ENCODE data around the gene BMPR1A. TPM values are rescaled to one million over a fixed set of nuclear protein-coding genes. Genes with fewer than 3 reads are reported as not detected.

Gene BMPR1A
- total and polyA plus RNA-seq, 2 of the 13 experiments (the other 11 are each of a cell fraction or from before 2014, with no cell fraction given), result 17.8 to 44.2 TPM

DNA sequence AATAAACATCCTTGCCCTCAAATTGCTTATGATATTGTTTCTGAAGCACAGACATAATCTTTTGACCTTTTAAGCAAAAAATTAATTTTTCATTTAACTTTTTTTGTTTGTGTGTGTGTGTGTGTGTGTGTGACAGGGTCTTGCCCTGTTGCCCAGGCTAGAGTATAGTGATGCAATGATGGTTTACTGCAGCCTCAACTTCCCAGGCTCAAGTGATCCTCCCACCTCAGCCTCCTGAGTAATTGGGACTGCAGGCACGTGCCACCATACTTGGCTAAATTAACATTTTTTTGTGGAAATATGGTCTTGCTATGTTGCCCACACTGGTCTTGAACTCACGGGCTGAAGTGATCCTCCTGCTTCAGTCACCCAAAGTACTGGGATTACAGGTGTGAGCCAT, 68.9 kb downstream of the BMPR1A start:
- FAIRE-seq, result no peak
- H3K79me2 ChIP-seq (ENCODE audit: insufficient read depth, low read length), result peaks cover 59% of the 10 kb centered on the region
- peaks cover 12% of the 10 kb centered on the region; the same call in 1 of the 2 replicates for H4K20me1 ChIP-seq (ENCODE audit: insufficient read depth, low read length)
- TF ChIP-seq, protein P1, sequence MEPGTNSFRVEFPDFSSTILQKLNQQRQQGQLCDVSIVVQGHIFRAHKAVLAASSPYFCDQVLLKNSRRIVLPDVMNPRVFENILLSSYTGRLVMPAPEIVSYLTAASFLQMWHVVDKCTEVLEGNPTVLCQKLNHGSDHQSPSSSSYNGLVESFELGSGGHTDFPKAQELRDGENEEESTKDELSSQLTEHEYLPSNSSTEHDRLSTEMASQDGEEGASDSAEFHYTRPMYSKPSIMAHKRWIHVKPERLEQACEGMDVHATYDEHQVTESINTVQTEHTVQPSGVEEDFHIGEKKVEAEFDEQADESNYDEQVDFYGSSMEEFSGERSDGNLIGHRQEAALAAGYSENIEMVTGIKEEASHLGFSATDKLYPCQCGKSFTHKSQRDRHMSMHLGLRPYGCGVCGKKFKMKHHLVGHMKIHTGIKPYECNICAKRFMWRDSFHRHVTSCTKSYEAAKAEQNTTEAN (CRISPR knock-in tag; conservative IDR thresholded peaks at IDR 0.05), result no peak
- TF ChIP-seq ZNF432 (CRISPR knock-in tag; IDR thresholded peaks at IDR 0.05; ENCODE audit: borderline replicate concordance) (no peak), RNF2 (conservative IDR thresholded peaks at IDR 0.05; ENCODE audit: low read depth) (no peak)
- TF ChIP-seq, protein P2, sequence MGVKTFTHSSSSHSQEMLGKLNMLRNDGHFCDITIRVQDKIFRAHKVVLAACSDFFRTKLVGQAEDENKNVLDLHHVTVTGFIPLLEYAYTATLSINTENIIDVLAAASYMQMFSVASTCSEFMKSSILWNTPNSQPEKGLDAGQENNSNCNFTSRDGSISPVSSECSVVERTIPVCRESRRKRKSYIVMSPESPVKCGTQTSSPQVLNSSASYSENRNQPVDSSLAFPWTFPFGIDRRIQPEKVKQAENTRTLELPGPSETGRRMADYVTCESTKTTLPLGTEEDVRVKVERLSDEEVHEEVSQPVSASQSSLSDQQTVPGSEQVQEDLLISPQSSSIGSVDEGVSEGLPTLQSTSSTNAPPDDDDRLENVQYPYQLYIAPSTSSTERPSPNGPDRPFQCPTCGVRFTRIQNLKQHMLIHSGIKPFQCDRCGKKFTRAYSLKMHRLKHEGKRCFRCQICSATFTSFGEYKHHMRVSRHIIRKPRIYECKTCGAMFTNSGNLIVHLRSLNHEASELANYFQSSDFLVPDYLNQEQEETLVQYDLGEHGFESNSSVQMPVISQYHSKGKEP (CRISPR knock-in tag; IDR thresholded peaks at IDR 0.05), result no peak
- TF ChIP-seq, protein P3, sequence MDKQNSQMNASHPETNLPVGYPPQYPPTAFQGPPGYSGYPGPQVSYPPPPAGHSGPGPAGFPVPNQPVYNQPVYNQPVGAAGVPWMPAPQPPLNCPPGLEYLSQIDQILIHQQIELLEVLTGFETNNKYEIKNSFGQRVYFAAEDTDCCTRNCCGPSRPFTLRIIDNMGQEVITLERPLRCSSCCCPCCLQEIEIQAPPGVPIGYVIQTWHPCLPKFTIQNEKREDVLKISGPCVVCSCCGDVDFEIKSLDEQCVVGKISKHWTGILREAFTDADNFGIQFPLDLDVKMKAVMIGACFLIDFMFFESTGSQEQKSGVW (CRISPR knock-in tag; IDR thresholded peaks at IDR 0.05; ENCODE audit: borderline replicate concordance), result no peak
- ChIA-PET CTCF (ENCODE audit: low intra/inter-chr PET ratio, low total read pairs) (no interaction called here), POLR2A (no interaction called here)
- BruUV-seq (replicated peaks), result no TSS peak
- no peak overlapping the region for H3K4me3 ChIP-seq (replicated peaks in 1 of 3; ENCODE audit: insufficient read depth in 1 of 3, low read depth in 2 of 3, low read length in 3 of 3)
- H3K36me3 ChIP-seq (replicated peaks in 1 of 2; ENCODE audit: control insufficient read depth in 1 of 2, insufficient read depth in 2 of 2, low read length in 2 of 2), result 0 out of 5 replicates have a peak, but pooled peaks cover 0 to 2% of the 10 kb centered on the region in 2 experiments
- H2AFZ ChIP-seq (ENCODE audit: low read length), result no peak overlapping the region
- WGBS (ENCODE audit: low lambda C conversion rate), result 100% methylated on average over 2 of the region's 2 CpGs
- H3K27ac ChIP-seq (ENCODE audit: extremely low read length, insufficient read depth, low read length), result no peak overlapping the region
- no peak overlapping the region for H3K9ac ChIP-seq (ENCODE audit: insufficient read depth, low read depth, low read length)
- no peak for ATAC-seq
- no peak for DNase-seq (ENCODE audit: low spot score)
- intact Hi-C loops (cut with micrococcal nuclease; ENCODE audit: unreplicated experiment) (no loop called here), in situ Hi-C loops (cut with HindIII; ENCODE audit: extremely low pct_ligation_motif_present, low pct_unique_long_range_greater_than_20kb) (no loop called here)
- no peaks in the 10 kb centered on the region for H3K4me1 ChIP-seq (ENCODE audit: insufficient read depth, low read length)
- no peak overlapping the region for H3K4me2 ChIP-seq (ENCODE audit: low read depth, low read length)
- H3K9me3 ChIP-seq (ENCODE audit: low read length), result no peaks in the 10 kb centered on the region
- no peaks in the 10 kb centered on the region for H3K27me3 ChIP-seq (ENCODE audit: control insufficient read depth in 1 of 2, insufficient read depth in 2 of 2, low read length in 2 of 2)

Measured in HepG2 (cell line).